H9 (cell line): ENCODE data around the gene GPRASP2. TPM values are rescaled to one million over a fixed set of nuclear protein-coding genes. Genes with fewer than 3 reads are reported as not detected.
A peak's percentile ranks its signal among the peaks of the same experiment; 100 is the strongest.

Experiments used
- DNase-seq: peaks from one replicate; pipeline ENCODE4 v3.0.0-alpha.2; 2017
- H2AFZ ChIP-seq: one replicate; pipeline ENCODE4 v1.6.1; 2013; ENCODE audit warnings: mild to moderate bottlenecking, low read length, control low read depth, moderate library complexity
- H2AK5ac ChIP-seq: 2 replicates; pipeline ENCODE4 v1.6.1; 2013; ENCODE audit warnings: low read length, control low read depth, mixed read lengths; ENCODE audit not compliant: insufficient read length
- H2BK120ac ChIP-seq: one replicate; pipeline ENCODE4 v1.6.1; 2013; ENCODE audit warnings: low read depth, mild to moderate bottlenecking, low read length, control low read depth, inconsistent platforms; ENCODE audit not compliant: poor library complexity, severe bottlenecking
- H2BK12ac ChIP-seq: 2 replicates; pipeline ENCODE4 v1.6.1; 2013; ENCODE audit warnings: low read length, control low read depth, mixed read lengths, low read depth; ENCODE audit not compliant: insufficient read length
- H2BK15ac ChIP-seq: 2 replicates; pipeline ENCODE4 v1.6.1; 2013; ENCODE audit warnings: low read depth, low read length, control low read depth
- H2BK20ac ChIP-seq: one replicate; pipeline ENCODE4 v1.6.1; 2013; ENCODE audit warnings: low read depth, mild to moderate bottlenecking, low read length, control low read depth, inconsistent platforms; ENCODE audit not compliant: poor library complexity, severe bottlenecking
- H2BK5ac ChIP-seq: 2 replicates; pipeline ENCODE4 v1.6.1; 2013; ENCODE audit warnings: low read length, control low read depth, mixed read lengths; ENCODE audit not compliant: insufficient read length
- H3K14ac ChIP-seq: 2 replicates; pipeline ENCODE4 v1.6.1; 2013; ENCODE audit warnings: low read length, control low read depth; ENCODE audit not compliant: insufficient read depth
- H3K18ac ChIP-seq: 2 replicates; pipeline ENCODE4 v1.6.1; 2013; ENCODE audit warnings: low read depth, mild to moderate bottlenecking, mixed read lengths, low read length, control low read depth; ENCODE audit not compliant: insufficient read length
- H3K23ac ChIP-seq: 2 replicates; pipeline ENCODE4 v1.6.1; 2013; ENCODE audit warnings: low read length, control low read depth, mixed read lengths, low read depth; ENCODE audit not compliant: insufficient read length
- H3K23me2 ChIP-seq: 2 replicates; pipeline ENCODE4 v1.6.1; 2013; ENCODE audit warnings: low read depth, mild to moderate bottlenecking, mixed read lengths, low read length, control low read depth; ENCODE audit not compliant: insufficient read length, poor library complexity, severe bottlenecking
- H3K27ac ChIP-seq: 2 replicates; pipeline ENCODE4 v1.5.1; 2013; ENCODE audit warnings: low read length, control low read depth, mixed read lengths, low read depth; ENCODE audit not compliant: insufficient read length
- H3K27me3 ChIP-seq: 2 replicates; pipeline ENCODE4 v1.6.1; 2013; ENCODE audit warnings: low read length, control low read depth, inconsistent platforms; ENCODE audit not compliant: insufficient read depth
- H3K4ac ChIP-seq: 2 replicates; pipeline ENCODE4 v1.6.1; 2013; ENCODE audit warnings: low read depth, mild to moderate bottlenecking, control low read depth, inconsistent platforms, low read length, moderate library complexity
- H3K4me1 ChIP-seq: 2 replicates; pipeline ENCODE4 v1.6.1; 2013; ENCODE audit warnings: low read length, control low read depth, inconsistent platforms; ENCODE audit not compliant: insufficient read depth
- H3K4me2 ChIP-seq: 2 replicates; pipeline ENCODE4 v1.6.1; 2013; ENCODE audit warnings: low read length, control low read depth, mixed read lengths; ENCODE audit not compliant: insufficient read length, insufficient read depth
- H3K56ac ChIP-seq: 2 replicates; pipeline ENCODE4 v1.6.1; 2013; ENCODE audit warnings: low read depth, mild to moderate bottlenecking, mixed read lengths, low read length, control low read depth; ENCODE audit not compliant: insufficient read length
- H3K79me1 ChIP-seq: 2 replicates; pipeline ENCODE4 v1.6.1; 2013; ENCODE audit warnings: low read depth, mild to moderate bottlenecking, moderate library complexity, low read length, control low read depth, inconsistent platforms; ENCODE audit not compliant: insufficient read depth, poor library complexity, severe bottlenecking
- H3K79me2 ChIP-seq: 2 replicates; pipeline ENCODE4 v1.6.1; 2013; ENCODE audit warnings: low read length, control low read depth, inconsistent platforms; ENCODE audit not compliant: insufficient read depth
- H3K9ac ChIP-seq: 2 replicates; pipeline ENCODE4 v1.6.1; 2013; ENCODE audit warnings: low read length, control low read depth, mixed read lengths; ENCODE audit not compliant: insufficient read length; ENCODE audit errors: extremely low read depth
- H3K9me3 ChIP-seq: one replicate; pipeline ENCODE4 v1.6.1; 2013; ENCODE audit warnings: low read depth, low read length, inconsistent platforms; ENCODE audit not compliant: control insufficient read depth
- H3T11ph ChIP-seq: one replicate; pipeline ENCODE4 v1.6.1; 2013; ENCODE audit warnings: mild to moderate bottlenecking, low read length, control low read depth, inconsistent platforms
- H4K20me1 ChIP-seq: one replicate; pipeline ENCODE4 v1.6.1; 2013; ENCODE audit not compliant: control insufficient read depth, insufficient read length, insufficient read depth
- H4K5ac ChIP-seq: 2 replicates; pipeline ENCODE4 v1.6.1; 2013; ENCODE audit warnings: low read depth, mild to moderate bottlenecking, mixed read lengths, low read length, control low read depth; ENCODE audit not compliant: insufficient read length
- H4K8ac ChIP-seq: replicated peaks from 2 replicates; pipeline ENCODE4 v1.6.1; 2013; ENCODE audit warnings: low read length, control low read depth, mixed read lengths, low read depth; ENCODE audit not compliant: insufficient read length
- H4K91ac ChIP-seq: 2 replicates; pipeline ENCODE4 v1.6.1; 2013; ENCODE audit warnings: low read depth, mild to moderate bottlenecking, moderate library complexity, mixed read lengths, low read length, control low read depth; ENCODE audit not compliant: insufficient read length
- H3K27ac Mint-ChIP-seq, 3 experiments: 2 replicates in 2 of 3; 3 replicates in 1 of 3; pipeline ENCODE4 v1.8.0; 2020 to 2021; ENCODE audit warnings: mixed read lengths in 3 of 3, mild to moderate bottlenecking in 1 of 3, moderate library complexity in 1 of 3
- H3K27me3 Mint-ChIP-seq: 2 replicates; pipeline ENCODE4 v1.8.0; 2021; ENCODE audit warnings: low read depth, mild to moderate bottlenecking, moderate library complexity, mixed read lengths
- H3K36me3 Mint-ChIP-seq, 3 experiments: 2 replicates in 2 of 3; 3 replicates in 1 of 3; pipeline ENCODE4 v1.8.0; 2020 to 2021; ENCODE audit warnings: low read depth in 3 of 3, mixed read lengths in 3 of 3; ENCODE audit not compliant: insufficient read depth in 1 of 3
- H3K4me1 Mint-ChIP-seq, 2 experiments: 2 replicates each; pipeline ENCODE4 v1.8.0; 2020; ENCODE audit warnings: mixed read lengths in 2 of 2
- H3K4me3 Mint-ChIP-seq, 2 experiments: 2 replicates in 1 of 2; 3 replicates in 1 of 2; pipeline ENCODE4 v1.8.0; 2020 to 2021; ENCODE audit warnings: mild to moderate bottlenecking in 2 of 2, mixed read lengths in 2 of 2, moderate library complexity in 1 of 2
- H3K9me3 Mint-ChIP-seq, 2 experiments: 2 replicates in 1 of 2; 3 replicates in 1 of 2; pipeline ENCODE4 v1.8.0; 2020; ENCODE audit warnings: mild to moderate bottlenecking in 2 of 2, mixed read lengths in 2 of 2, moderate library complexity in 1 of 2
- CTCF ChIP-seq: fragments of 200-600 bp; sonication (generic); conservative IDR thresholded peaks from 3 replicates; pipeline ENCODE4 v1.8.0; 2021; ENCODE audit warnings: antibody characterized with exemption, mild to moderate bottlenecking
- WGBS: extraction: QIAGEN DNeasy Blood & Tissue Kit; methylation state at CpG from one replicate; pipeline ENCODE4 v1.1.7; 2013; ENCODE audit warnings: missing lambda C conversion rate, low lambda C conversion rate, mixed read lengths; ENCODE audit not compliant: insufficient read length; ENCODE audit errors: extremely low coverage; 5-methylcytosine and 5-hydroxymethylcytosine counted together
- total RNA-seq: library from RNA; stranded (reverse); gene quantifications from 2 replicates; pipeline ENCODE4 v1.2.1, GENCODE V29; 2021

The GPRASP2 gene
- total RNA-seq, 1 experiment from 2014 or later: 14.2 TPM

DNA sequence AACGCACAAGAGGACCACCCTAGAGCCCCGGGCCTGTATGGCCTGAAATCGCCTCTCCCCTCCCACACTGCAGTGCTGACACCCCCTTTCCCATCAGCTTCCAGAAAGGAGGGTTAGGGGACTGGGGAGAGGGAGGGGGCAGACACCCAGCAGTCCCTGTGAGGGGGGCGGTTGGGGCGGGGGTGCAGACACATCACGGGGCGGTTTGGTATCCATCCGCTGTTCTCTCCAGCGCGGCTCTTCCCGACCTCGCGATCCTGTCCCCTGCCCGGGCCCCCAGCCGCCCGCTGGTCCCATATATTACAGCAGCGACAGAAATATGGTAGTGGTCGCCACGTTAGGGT lies 404 bp upstream of the GPRASP2 start:
- Histone ChIP-seq H3K4ac (no peak overlapping the region), H4K5ac (no peak overlapping the region), H4K20me1 (no peaks in the 10 kb centered on the region), H2BK120ac (no peak overlapping the region), H2BK12ac (no peak overlapping the region), H3K4me1 (no peaks in the 10 kb centered on the region), H2AFZ (no peak overlapping the region), H3K18ac (peak overlapping the region; percentile 50), H3K79me1 (no peaks in the 10 kb centered on the region), H3T11ph (no peak overlapping the region), H3K23me2 (peaks cover 4% of the 10 kb centered on the region), H2BK20ac (no peak overlapping the region), H3K56ac (no peak overlapping the region), H2AK5ac (no peak overlapping the region), H2BK5ac (no peak overlapping the region), H3K23ac (no peak overlapping the region), H3K27me3 (no peaks in the 10 kb centered on the region; the same call in 1 of the 2 replicates), H3K4me2 (peak overlapping the region; percentile 76), H3K9me3 (peaks cover 17% of the 10 kb centered on the region), H3K79me2 (no peaks in the 10 kb centered on the region), H4K91ac (no peak overlapping the region), H2BK15ac (no peak overlapping the region), H4K8ac (no peak overlapping the region), H3K9ac (no peak overlapping the region), H3K14ac (no peak overlapping the region), H3K27ac (no peak overlapping the region)
- Mint-ChIP-seq H3K4me1 (peaks cover 2% of the 10 kb centered on the region in 2 experiments; a peak in 1 of 4 replicates), H3K27ac (no peak overlapping the region), H3K36me3 (peaks cover 13 to 27% (median 16%) of the 10 kb centered on the region in 3 experiments), H3K4me3 (peak overlapping the region; percentile 86 to 89), H3K9me3 (peaks cover 62 to 70% of the 10 kb centered on the region in 2 experiments), H3K27me3 (peaks cover 20% of the 10 kb centered on the region)
- TF ChIP-seq CTCF: no peak
- DNase-seq: no peak
- WGBS: no CpG with 5 or more reads among the region's 19 CpGs
